HG02970 (cell line): Measurements from ENCODE around the gene KMT2C.
"Not testable (repeated sequence)": the region's sequence is repeated elsewhere in the genome, so short reads cannot be mapped to it uniquely, and the experiment has no call there.

ENCODE experiments used
- ATAC-seq: cut with Tn5 transposase; IDR thresholded peaks from one replicate; pipeline ENCODE4 v1.9.1; 2021; ENCODE audit warnings: mild to moderate bottlenecking, moderate library complexity, moderate number of reproducible peaks; ENCODE audit not compliant: unreplicated experiment, low FRiP score

Gene KMT2C

DNA sequence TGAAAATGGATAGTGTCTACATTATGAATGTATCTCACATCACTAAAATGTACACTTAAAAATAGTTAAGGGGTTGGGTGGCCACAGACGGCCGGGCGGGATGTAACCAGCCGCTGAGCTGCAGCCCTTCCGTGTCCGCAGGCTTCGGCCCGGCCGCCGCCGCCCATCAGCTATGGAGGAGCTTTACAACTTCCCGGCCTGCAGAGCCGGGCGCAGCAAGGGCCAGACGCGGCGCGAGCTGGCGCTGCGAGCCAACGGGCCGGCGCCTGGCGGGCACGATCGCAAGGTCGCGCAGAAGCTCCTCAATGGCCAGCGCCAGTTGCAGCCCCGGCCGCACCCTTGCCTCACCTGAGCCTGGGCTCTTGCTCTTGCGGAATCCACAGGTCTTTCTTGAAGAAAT lies 69.1 kb downstream of the KMT2C start:
- no peak for ATAC-seq

DNA sequence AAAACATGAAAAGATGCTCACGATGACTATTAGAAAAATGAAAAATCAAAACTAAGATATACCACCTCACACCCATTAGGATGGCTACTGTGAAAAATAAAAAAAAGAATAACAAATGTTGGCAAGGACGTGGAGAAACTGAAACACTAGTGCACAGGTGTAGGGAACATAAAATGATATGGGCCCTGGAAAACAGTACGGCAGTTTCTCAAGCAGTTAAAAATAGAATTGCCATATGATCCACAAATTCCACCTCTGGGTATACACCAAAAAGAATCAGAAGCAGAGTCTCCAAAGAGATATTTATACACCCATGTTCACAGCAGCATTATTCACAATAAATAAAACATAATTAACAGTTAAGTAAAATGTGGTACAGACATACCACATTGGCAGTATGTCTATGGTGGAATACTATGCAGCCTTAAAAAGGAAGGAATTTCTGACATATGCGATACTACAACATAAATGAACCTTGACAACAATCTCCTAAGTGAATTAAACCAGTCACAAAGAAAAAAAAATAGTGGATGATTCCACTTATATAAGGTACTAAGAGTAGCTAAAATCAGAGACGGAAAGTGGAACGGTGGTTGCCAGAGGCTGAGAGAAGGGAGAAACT lies 69.7 kb downstream of the KMT2C start:
- ATAC-seq, result no peak

DNA sequence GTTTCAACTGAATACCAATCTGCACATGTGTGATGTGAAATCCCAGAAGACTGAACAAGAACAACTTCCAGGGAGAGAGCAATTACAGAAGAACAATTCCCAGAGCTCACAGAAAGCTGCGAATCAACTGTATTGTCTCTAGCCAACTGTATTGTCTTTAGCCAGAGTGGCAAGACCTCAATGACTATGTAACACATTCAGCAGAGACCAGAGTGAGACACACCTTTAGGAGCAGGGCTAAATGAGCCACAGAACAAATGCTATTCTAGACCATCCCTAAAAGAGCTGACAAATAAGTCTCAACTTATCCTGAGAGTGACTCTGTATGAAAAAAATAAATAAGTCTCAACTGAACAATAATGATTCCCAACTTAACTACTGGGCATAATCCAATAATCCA lies 72.0 kb downstream of the KMT2C start:
- ATAC-seq, result no peak

DNA sequence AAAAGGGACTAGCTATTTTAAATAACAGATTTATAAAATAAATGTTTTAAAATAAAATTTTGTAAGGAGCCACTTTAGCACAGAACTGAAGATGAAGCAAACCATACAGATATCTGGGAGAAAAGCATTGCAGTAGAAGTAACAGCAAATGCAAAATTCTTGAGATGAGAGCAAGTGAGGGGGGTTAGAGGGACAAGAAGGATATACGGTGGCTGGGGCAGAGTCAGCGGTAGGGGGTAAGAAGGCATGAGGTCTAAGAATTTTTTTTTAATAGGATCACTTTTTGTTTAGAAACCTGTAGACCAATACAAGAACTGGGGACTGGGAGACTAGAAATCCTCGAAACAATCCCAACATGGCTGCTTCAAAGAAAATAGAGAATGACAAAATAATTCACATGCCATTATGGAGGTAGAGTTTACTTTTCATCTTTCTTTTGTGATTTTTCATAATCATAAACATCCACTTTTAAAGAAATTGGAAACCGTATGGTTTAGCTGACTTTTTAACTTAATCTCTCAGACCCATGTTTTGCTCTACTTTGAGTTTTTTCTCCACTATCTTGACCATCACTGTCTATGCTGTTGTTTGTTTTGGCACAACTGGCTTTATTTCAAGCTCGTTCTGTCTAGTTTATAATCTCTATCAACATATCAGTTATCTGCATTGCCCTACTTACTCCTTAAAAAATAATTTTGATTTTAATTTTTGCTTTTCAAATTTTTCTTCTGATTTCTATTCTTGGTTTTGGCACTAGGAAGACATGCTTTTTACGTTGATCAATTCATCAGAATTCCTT lies 73.5 kb downstream of the KMT2C start:
- no peak for ATAC-seq

DNA sequence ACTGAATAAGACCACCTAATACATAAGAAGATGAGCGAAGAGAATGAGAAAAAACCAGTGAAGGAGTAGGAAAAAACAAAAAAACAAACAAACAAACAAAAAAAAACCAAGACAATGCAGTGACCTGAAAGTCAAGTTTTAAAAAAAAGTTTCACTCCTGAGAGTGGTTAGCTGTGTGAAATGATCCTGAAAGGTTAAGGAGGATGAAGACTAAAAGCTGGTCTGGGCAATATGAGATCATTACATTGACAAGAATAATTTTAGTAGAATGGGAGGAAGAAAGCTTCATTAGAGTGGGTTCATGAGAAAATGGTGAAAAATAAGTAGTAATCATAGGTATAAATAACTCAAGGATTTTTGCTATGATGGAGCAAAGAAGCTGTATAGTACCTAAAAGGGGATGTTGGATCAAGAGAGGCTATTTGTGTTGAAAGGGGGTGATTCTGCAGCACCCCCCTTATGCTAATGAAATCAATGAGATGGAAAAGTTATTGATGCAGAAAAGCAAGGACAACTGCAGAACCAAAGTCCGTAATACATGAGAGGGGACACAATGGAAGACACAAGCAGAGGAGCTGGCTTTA lies 80.2 kb downstream of the KMT2C start:
- no peak for ATAC-seq

DNA sequence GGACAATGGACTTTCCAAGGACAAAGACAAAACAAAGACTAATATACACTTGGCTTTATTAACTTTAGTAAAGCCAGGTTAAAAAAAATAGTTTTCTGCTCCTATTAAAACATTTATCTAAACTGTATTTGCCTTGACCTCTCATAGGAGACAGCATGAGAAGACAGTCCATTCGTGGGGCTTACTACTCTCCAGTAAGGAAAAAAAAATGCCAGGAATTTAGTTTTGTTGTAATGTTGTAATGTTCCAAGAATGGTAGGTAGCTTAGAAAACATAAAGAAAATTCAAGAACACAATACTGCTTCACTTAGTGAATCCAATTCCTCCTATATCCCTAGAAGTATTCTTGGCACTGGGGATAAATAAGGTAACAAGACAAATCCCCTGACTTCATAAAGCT lies 81.7 kb downstream of the KMT2C start:
- no peak for ATAC-seq

DNA sequence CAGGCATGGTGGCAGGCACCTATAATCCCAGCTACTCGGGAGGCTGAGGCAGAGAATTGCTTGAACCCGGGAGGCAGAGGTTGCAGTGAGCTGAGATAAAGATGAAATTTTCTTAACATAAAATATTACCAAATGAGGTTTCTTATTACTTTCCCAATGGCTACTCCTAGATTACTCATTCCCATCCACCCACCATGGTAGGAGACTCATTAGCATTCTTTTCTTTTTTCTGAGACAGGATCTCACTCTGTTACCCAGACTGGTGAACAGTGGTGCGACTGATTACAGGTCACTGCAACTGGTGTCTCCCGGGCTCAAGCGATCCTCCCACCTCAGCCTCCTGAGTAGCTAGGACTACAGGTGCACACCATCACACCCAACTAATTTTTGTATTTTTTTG lies 82.5 kb downstream of the KMT2C start:
- ATAC-seq, result not testable (repeated sequence)

DNA sequence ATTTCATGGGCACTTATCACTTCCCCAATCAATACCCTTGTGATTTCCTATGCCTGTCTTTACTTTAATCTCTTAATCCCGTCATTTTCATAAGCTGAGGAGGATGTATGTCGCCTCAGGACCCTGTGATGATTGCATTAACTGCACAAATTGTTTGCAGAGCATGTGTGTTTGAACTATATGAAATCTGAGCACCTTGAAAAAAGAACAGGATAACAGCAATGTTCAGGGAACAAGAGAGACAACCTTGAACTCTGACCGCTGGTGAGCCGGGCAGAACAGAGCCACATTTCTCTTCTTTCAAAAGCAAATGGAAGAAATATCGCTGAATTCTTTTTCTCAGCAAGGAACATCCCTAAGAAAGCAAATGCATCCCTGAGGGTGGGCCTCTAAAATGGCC lies 84.1 kb downstream of the KMT2C start:
- not testable (repeated sequence) for ATAC-seq

DNA sequence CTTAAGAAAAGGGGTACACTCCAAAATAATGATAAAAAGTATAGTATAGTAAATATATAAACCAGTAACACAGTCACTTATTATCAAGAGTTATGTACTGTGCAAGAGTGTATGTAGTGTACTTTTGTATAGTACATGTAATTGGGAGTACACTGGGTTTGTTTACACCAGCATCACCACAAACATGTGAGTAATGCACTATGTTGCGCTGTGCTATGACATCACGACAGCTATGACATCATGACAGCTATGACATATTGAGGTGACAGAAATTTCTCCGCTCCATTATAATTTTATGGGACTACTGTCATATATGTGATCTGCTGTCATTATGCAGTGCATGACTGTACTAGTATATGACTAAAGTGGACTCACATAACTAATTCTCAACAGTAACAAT lies 84.6 kb downstream of the KMT2C start:
- no peak for ATAC-seq

DNA sequence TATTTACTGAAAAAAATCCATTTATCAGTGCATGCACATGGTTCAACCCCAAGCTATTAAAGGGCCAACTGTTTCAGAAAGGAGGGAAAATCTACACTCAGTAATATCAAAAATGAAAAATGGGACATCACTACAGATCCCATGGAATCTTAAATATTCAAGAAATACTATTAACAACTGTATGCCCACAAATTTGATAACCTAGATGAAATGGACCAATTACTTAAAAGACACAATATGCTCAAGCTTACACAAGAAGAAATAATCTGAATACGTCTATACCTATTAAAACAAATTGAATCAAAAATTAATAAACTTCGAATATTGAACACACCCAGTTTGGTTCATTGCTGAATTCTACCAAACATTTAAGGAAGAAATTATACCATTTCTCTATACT lies 87.9 kb downstream of the KMT2C start:
- ATAC-seq, result no peak

DNA sequence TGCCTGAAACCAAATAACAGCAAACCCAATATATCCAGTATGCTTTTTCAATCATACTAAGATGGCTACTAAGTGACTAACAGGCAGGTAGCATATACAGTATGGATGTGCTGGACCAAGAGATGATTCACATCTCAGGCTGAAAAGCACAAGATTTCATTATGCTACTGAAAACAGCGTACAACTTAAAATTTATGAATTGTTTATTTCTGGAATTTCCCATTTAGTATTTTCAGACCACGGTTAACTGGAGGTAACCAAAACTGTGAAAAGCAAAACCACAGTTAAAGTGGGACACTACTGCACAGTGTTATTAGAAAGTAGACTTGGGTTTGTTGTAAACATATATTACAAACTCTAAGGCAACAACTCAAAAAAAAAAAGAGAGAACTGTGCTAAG lies 91.5 kb downstream of the KMT2C start:
- ATAC-seq, result no peak

DNA sequence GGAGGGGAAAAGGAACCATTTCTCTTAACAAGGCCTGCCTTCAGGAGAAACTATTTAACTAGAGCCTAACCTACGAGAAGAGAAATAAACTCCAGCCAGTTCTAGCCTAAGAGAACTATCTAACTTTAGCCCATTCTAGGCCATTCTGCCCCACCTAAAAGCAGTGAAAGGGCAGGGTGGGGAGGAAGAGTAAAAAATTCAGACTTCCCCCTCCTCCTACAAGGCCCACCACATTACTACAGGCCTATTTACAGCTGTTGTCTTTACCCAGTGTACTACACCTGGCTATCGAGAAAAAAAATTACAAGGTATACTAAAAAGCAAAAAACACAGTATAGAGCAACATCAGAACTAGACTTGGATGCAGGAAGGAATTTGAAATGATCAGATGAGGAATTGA lies 93.0 kb downstream of the KMT2C start:
- ATAC-seq, result no peak

DNA sequence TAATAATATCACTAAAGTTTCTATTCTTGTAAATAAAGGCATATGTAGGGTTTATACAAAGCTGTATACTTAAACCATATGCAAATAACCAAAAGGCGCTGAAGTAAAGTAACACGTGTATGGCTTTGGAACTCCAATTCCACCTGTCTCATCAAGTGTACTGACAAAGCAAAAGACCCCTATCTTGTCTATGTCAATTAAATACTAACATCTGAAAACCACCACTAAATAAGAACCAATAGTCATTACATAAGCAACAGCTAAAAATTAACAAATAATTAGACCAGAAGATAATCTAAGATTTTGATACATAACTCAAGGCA lies 93.9 kb downstream of the KMT2C start:
- no peak for ATAC-seq

DNA sequence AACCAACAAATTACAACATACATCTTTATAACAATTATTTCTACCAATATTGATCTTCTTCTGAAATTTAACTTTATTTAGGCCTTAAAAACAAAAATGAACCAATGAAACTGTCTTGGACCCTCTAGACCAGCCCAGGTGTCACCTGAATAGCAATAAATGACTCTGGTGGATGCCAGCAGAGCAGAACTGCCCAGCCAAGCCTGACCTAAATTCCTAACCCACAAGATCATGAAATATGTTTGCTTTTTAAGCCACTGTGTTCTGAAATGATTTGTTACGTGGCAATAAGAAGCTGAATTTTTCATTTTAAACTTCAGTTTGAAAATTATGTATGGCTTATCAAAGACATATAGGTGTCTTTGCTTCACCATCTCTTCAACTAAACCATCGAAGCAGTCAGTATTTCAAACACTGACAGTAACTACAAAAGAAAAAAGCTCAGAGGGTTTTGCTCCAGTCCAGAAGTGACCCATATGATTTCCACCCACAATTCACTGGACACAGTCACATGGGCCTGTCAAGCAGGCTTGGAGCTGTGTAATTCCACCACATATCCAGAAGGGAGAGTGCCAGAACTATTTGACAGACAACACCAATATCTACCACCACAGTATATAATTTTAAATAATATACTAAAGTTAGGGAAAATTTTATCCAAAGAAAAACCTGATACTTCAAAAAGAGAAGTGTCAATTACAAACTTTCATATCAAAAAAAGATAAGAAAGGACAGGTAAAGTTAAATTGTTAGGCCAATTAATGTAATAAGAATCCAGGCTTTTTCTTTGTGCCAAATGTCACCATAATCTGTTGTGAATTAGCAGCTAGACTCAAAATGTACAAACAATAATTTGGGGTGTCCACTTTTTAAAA lies 94.5 kb downstream of the KMT2C start:
- ATAC-seq, result peak; percentile 46

DNA sequence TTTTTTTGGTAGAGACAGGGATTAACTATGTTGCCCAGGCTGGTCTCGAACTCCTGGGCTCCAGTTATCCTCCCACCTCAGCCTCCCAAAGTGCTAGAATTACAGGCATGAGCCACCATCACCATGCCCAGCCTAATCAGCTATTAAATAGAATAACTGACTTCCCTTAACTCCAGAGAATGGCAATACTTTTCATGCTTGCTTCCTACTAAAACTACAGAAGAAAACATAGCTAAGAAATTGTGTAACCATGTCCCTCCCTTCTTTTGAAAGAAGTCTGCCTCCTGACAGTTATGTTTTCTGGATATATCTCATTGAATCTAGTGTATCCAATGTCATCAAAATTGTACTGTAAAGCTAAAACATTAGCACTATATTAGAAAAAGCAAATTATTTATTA lies 95.6 kb downstream of the KMT2C start:
- no peak for ATAC-seq

DNA sequence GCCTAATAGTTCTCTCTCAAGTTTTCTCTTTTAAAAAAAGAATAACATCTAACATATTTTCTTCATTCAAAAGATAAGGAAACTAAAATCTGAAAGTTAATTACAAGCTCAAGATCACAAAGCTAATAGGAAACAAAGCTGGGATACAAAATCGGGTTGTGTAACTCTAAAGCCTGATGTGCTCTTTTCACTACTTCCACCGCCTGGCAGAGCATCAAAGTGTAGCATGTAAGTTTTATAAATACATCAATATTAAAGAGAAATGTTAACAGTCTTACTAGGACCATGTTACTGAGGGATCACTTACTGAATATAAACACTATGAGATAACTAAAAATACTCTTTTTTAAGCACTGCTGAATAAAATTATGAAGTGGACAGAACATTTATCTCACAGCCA lies 97.2 kb downstream of the KMT2C start:
- ATAC-seq, result no peak

DNA sequence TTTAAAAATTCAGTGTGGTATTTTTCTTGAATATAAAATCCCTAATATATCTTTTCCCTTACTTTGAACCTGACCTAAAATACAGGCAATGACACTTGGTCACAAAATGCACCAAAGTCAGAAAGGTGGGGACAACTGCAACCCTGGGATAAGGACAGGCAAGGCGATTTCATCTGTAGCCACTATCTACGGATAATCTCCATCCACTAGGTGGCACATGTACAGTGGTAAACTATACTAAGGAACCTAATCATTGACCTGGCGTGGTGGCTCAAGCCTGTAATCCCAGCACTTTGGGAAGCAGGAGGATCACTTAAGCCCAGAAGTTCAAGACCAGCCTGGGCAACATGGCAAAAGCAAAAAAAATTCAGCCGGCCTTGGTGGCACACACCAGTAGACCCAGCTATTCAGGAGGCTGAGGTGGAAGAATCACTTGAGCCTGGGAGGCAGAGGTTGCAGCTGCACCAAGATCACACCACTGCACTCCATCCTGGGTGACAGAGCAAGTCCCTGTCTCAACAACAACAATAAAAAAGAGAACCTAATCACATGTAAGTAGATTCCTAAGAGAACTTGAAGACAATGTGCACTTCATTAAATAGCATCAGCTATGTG lies 98.9 kb downstream of the KMT2C start:
- no peak for ATAC-seq

DNA sequence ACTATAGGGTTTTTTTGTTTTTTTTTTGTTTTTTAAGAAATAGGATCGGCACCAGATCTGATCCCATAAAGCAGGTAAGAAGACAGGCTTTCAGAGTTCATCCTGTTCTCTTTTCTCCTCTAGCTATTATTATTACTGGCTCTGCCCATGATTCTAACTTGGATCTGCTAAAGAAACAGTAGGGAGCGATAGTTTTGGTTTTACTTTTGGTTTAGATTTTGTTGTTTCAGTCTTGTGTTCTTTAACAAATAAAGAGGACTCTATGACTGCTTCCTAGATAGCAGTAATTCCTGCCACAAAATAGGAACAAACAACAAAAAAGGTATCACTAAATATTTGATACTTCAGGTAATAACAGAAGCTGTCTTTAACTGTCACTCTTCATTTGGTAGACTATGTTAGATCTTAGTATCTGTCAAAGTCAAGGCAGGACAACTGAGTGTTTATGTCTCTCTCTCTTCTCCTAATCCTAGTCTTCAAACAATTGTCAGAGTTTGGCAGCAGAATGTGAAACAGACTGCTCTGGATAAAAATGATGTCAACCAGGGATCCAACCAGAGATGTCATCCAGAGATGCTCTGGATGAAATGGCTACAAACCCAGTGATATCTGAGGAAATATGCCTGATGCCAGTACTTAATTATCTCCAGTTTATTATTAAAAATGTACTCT lies 99.8 kb downstream of the KMT2C start:
- ATAC-seq, result no peak

DNA sequence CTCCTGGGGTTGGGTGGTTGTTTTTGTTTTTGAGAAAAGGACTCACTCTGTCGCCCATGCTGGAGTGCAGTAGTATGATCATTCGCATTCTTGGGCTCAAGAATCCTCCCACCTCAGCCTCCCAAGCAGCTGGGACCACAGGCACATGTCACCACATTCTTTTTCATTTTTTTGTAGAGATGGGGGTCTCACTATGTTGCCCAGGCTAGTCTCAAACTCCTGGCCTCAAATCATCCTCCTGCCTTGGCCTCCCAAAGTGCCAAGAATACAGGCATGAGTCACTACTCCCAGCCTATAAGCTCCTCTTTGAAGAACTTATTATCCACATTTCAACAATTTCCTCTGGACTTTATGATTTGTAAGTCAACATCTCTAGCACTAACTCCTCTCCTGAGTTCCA lies 102.7 kb downstream of the KMT2C start:
- no peak for ATAC-seq

DNA sequence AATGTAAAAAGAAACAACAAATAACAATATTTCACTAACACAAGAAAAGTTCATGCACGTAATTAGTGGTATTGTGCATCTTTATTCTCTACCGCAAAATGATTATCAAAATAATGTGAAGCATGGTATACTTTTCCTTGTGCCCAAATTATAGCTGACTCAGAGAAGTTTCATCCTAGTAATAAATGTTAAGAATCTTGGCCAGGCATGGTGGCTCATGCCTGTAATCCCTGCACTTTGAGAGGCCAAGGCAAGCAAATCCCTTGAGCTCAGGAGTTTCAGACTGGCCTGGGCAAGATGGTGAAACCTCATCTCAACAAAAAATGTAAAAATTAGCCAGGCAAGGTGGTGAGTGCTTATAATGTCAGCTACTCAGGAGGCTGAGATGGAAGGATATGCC lies 105.0 kb downstream of the KMT2C start:
- no peak for ATAC-seq
